Endothelial cell of umbilical vein (primary cell): Measurements from ENCODE around the gene SPAG16. TPM values are rescaled to one million over a fixed set of nuclear protein-coding genes. Genes with fewer than 3 reads are reported as not detected.

ENCODE experiments used
- BruUV-seq: library from RNA; stranded (reverse); fragments of 400-500 nt; replicated peaks from 2 replicates; lab custom pipeline; 2021; lab: Mats Ljungman, UMichigan
- CTCF ChIA-PET: fragments of 300-600, 350-600 bp; sonication (Branson Sonifier 250); formaldehyde crosslinking; loops from one replicate; lab custom pipeline; 2021; ENCODE audit warnings: antibody characterized with exemption, inconsistent platforms; lab: Charles Lee
- POLR2A ChIA-PET: fragments of 300-600, 350-600 bp; sonication (Branson Sonifier 250); formaldehyde crosslinking; loops from one replicate; lab custom pipeline; 2021; ENCODE audit warnings: antibody characterized with exemption, inconsistent platforms; lab: Charles Lee
- DNase-seq: peaks from one replicate; pipeline ENCODE4 v3.0.0-alpha.2; 2011; ENCODE audit warnings: low read depth, low spot score
- FAIRE-seq: peaks from 2 replicates; lab custom pipeline; 2011; peaks lifted over from hg19 to GRCh38; lab: Jason Lieb, UNC
- H2AFZ ChIP-seq: 2 replicates; pipeline ENCODE4 v1.6.0; 2012; ENCODE audit warnings: low read depth, low read length, control low read depth, inconsistent platforms
- H3K27ac ChIP-seq: 2 replicates; pipeline ENCODE4 v1.5.1; 2011; ENCODE audit warnings: low read depth, mild to moderate bottlenecking, control low read depth, low read length, moderate library complexity; ENCODE audit not compliant: insufficient read depth
- H3K27me3 ChIP-seq, 2 experiments: 2 replicates each; pipeline versions ENCODE4 v1.6.0 to v1.6.1; 2011; ENCODE audit warnings: low read length in 2 of 2, mixed read lengths in 1 of 2; ENCODE audit not compliant: control insufficient read depth in 2 of 2, insufficient read depth in 2 of 2
- H3K36me3 ChIP-seq, 2 experiments: 2 replicates in 1 of 2; 3 replicates in 1 of 2; pipeline ENCODE4 v1.5.1; 2011; ENCODE audit warnings: low read length in 2 of 2, mild to moderate bottlenecking in 1 of 2, moderate library complexity in 1 of 2; ENCODE audit not compliant: control insufficient read depth in 2 of 2, insufficient read depth in 2 of 2; ENCODE audit errors: extremely low read depth in 1 of 2
- H3K4me1 ChIP-seq: 3 replicates; pipeline ENCODE4 v1.5.1; 2011; ENCODE audit warnings: mild to moderate bottlenecking, low read length; ENCODE audit not compliant: control insufficient read depth, insufficient read depth; ENCODE audit errors: extremely low read depth
- H3K4me2 ChIP-seq: 2 replicates; pipeline ENCODE4 v1.6.1; 2011; ENCODE audit warnings: low read length, control low read depth, mixed read lengths; ENCODE audit not compliant: insufficient read depth
- H3K4me3 ChIP-seq, 3 experiments: fragments of 200-600 bp in 1 of 3; sonication (generic), shearing (Covaris generic) in 1 of 3; replicated peaks in 1 of 3; 2 replicates each; pipeline ENCODE4 v1.5.1; 2011 to 2016; ENCODE audit warnings: control low read depth in 3 of 3, low read length in 3 of 3, mild to moderate bottlenecking in 2 of 3, inconsistent platforms in 1 of 3, low read depth in 1 of 3, moderate library complexity in 1 of 3; ENCODE audit not compliant: insufficient read depth in 1 of 3
- H3K79me2 ChIP-seq: 2 replicates; pipeline ENCODE4 v1.6.0; 2012; ENCODE audit warnings: low read length, inconsistent platforms; ENCODE audit not compliant: control insufficient read depth, insufficient read depth
- H3K9ac ChIP-seq: replicated peaks from 2 replicates; pipeline ENCODE3; 2011; ENCODE audit warnings: low read length, control low read depth; ENCODE audit not compliant: insufficient read depth; ENCODE audit errors: extremely low read depth
- H3K9me1 ChIP-seq: replicated peaks from 3 replicates; pipeline ENCODE4 v1.6.0; 2011; ENCODE audit warnings: mild to moderate bottlenecking, low read length; ENCODE audit not compliant: control insufficient read depth, insufficient read depth; ENCODE audit errors: extremely low read depth
- H3K9me3 ChIP-seq: replicated peaks from 2 replicates; pipeline ENCODE4 v1.5.1; 2012; ENCODE audit warnings: low read length, inconsistent platforms; ENCODE audit not compliant: control insufficient read depth, insufficient read depth
- H4K20me1 ChIP-seq: replicated peaks from 2 replicates; pipeline ENCODE3; 2011; ENCODE audit warnings: mild to moderate bottlenecking, low read length; ENCODE audit not compliant: control insufficient read depth, insufficient read depth; ENCODE audit errors: extremely low read depth
- EZH2 ChIP-seq: IDR thresholded peaks from 2 replicates; pipeline ENCODE4 v1.6.1; 2012; ENCODE audit warnings: borderline replicate concordance, low read depth, mild to moderate bottlenecking, moderate library complexity, low read length, inconsistent platforms; ENCODE audit not compliant: severe bottlenecking
- FOS ChIP-seq: IDR thresholded peaks from 2 replicates; pipeline ENCODE4 v1.6.1; 2011; ENCODE audit warnings: mild to moderate bottlenecking, low read length, moderate library complexity, borderline replicate concordance; ENCODE audit not compliant: insufficient read depth
- POLR2A ChIP-seq: IDR thresholded peaks from 2 replicates; pipeline ENCODE4 v1.6.1; 2012; ENCODE audit warnings: low read depth, mild to moderate bottlenecking, control low read depth, low read length
- dilution Hi-C: fragments of 300-500 bp; cut with MboI; formaldehyde crosslinking; loops from one replicate; pipeline ENCODE4 v1.15.0; 2019; ENCODE audit warnings: low sequenced_read_pairs; ENCODE audit not compliant: extremely low pct_ligation_motif_present
- intact Hi-C: fragments of 100-400 bp; cut with micrococcal nuclease; formaldehyde crosslinking; loops from one replicate; pipeline ENCODE4 v1.10.0; 2022
- polyA plus RNA-seq, 4 experiments: library from polyadenylated mRNA; depleted of rRNA in 3 of 4; stranded (reverse) in 3 of 4; unstranded in 1 of 4; fragments of >200 nt; gene quantifications; 2 replicates each; pipeline versions ENCODE4 v1.2.1 to v1.2.3, GENCODE V29; 2011 to 2012; ENCODE audit warnings: missing spikeins in 1 of 4
- total RNA-seq: library from RNA; stranded (reverse); gene quantifications from 2 replicates; pipeline ENCODE4 v1.2.3, GENCODE V29; 2021

The SPAG16 gene
- total and polyA plus RNA-seq, 2 donors (not counting 3 experiments of a cell fraction or from before 2014, with no cell fraction given): 4.0 to 7.7 TPM

DNA sequence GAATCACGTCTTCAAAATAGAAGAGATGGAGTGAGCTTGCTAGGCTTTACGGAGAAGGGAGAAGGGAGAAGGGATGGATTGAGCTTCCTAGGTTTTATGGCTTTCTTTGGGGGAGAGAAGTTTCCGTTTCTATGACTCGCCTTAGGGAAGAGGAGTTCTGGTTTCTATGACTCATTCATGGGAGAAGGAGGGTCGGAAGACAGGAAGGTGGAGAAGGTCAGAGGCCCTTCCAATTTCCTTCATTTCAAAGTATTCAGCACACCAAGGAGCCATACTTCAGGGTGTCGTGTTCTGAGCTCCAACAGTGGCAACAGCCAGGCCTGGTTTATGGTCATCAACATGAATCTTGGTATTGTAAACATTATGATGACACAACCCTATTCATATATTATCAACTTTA is 841.9 kb downstream of the SPAG16 start:
- CTCF ChIA-PET: no interaction called here

DNA sequence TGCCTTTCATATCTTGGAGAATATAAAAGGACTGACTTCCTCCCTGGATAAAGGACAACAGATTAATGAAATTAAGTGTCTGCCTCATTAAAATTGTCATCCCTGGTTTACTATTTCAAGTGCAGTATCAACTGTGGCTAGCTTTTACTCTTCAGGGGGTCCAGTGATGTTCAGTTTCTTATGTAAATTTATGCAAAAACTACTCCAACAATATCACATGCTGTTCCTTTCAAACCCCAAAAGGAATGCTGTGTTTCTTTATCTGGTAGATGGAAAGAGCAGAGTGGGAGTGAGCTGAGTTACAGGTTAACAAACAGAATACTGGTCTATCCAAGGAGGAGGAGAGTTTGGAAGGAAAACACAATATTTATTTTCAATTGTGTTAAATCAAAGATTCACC is 842.9 kb downstream of the SPAG16 start:
- FAIRE-seq: no peak
- no peak overlapping the region for H3K27ac ChIP-seq
- dilution Hi-C loops (no loop called here), intact Hi-C loops (no loop called here)
- H3K4me3 ChIP-seq: no peak overlapping the region
- H3K79me2 ChIP-seq: no peaks in the 10 kb centered on the region
- H3K36me3 ChIP-seq: no peaks in the 10 kb centered on the region
- POLR2A ChIA-PET: no interaction called here
- no peak overlapping the region for H3K9ac ChIP-seq
- TF ChIP-seq EZH2: no peak
- H3K9me3 ChIP-seq: no peaks in the 10 kb centered on the region
- no peaks in the 10 kb centered on the region for H3K9me1 ChIP-seq
- no peak overlapping the region for H2AFZ ChIP-seq
- BruUV-seq: no TSS peak
- CTCF ChIA-PET: no interaction called here
- H3K4me2 ChIP-seq: no peak overlapping the region
- H3K4me1 ChIP-seq: no peaks in the 10 kb centered on the region
- H3K27me3 ChIP-seq: no peaks in the 10 kb centered on the region
- H4K20me1 ChIP-seq: no peaks in the 10 kb centered on the region
- DNase-seq: no peak

More for the DNA sequence above, 841.9 kb downstream of the SPAG16 start:
- Histone ChIP-seq H3K27ac (no peak overlapping the region), H3K9me1 (no peaks in the 10 kb centered on the region), H3K36me3 (no peaks in the 10 kb centered on the region), H3K4me3 (no peak overlapping the region), H3K9me3 (no peaks in the 10 kb centered on the region), H3K27me3 (no peaks in the 10 kb centered on the region), H2AFZ (no peak overlapping the region), H3K79me2 (no peaks in the 10 kb centered on the region), H4K20me1 (no peaks in the 10 kb centered on the region), H3K4me1 (no peaks in the 10 kb centered on the region), H3K9ac (no peak overlapping the region), H3K4me2 (no peak overlapping the region)
- dilution Hi-C loops: no loop called here
- BruUV-seq: no TSS peak
- TF ChIP-seq POLR2A (no peak), FOS (peak; percentile 72), EZH2 (no peak)
- POLR2A ChIA-PET: no interaction called here
- intact Hi-C loops: no loop called here
- FAIRE-seq (no peak), DNase-seq (peak; percentile 3)
